ENCODE data around the gene ACTL7A. TPM values are rescaled to one million over a fixed set of nuclear protein-coding genes. Genes with fewer than 3 reads are reported as not detected.

ACTL7A gene
- polyA plus RNA-seq, 2 of the 4 experiments (the other 2 are of a cell fraction): not detected

DNA sequence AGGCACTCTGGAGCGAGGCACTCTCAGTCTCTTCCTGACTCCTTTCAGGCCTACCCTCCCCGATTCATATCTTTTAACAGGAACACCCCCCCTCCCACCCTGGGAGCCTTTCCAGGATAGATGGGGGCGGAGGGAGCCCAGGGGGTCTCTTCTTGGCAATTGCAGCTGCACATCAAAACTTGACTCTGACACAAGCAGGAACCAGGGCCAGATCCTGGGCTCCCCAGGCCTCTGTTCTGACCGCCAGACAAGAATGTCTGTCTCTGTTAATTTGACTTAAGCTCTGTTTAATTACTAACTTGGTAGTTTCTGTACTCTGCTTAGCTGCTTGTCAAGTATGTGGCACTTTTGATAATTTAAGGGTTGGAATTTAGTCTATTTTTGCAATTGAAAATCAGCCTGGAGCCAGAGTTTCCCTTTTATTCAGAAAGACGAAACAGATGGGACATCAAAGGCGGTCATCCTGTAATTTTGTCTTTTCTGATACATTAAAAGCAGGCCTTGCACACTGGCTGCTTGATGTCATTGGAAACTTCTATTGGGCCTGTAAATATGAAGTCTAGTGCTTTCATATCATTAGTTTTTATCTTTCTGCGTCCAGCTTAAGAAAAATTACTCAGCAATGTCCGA is 49.6 kb upstream of the ACTL7A start (continued):
- TF ChIP-seq, protein P1, sequence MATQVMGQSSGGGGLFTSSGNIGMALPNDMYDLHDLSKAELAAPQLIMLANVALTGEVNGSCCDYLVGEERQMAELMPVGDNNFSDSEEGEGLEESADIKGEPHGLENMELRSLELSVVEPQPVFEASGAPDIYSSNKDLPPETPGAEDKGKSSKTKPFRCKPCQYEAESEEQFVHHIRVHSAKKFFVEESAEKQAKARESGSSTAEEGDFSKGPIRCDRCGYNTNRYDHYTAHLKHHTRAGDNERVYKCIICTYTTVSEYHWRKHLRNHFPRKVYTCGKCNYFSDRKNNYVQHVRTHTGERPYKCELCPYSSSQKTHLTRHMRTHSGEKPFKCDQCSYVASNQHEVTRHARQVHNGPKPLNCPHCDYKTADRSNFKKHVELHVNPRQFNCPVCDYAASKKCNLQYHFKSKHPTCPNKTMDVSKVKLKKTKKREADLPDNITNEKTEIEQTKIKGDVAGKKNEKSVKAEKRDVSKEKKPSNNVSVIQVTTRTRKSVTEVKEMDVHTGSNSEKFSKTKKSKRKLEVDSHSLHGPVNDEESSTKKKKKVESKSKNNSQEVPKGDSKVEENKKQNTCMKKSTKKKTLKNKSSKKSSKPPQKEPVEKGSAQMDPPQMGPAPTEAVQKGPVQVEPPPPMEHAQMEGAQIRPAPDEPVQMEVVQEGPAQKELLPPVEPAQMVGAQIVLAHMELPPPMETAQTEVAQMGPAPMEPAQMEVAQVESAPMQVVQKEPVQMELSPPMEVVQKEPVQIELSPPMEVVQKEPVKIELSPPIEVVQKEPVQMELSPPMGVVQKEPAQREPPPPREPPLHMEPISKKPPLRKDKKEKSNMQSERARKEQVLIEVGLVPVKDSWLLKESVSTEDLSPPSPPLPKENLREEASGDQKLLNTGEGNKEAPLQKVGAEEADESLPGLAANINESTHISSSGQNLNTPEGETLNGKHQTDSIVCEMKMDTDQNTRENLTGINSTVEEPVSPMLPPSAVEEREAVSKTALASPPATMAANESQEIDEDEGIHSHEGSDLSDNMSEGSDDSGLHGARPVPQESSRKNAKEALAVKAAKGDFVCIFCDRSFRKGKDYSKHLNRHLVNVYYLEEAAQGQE (IDR thresholded peaks at IDR 0.05): no peak
- TF ChIP-seq KDM1A (IDR thresholded peaks at IDR 0.05; ENCODE audit: low read depth) (no peak), CHD4 (IDR thresholded peaks at IDR 0.05; ENCODE audit: borderline replicate concordance) (no peak)

DNA sequence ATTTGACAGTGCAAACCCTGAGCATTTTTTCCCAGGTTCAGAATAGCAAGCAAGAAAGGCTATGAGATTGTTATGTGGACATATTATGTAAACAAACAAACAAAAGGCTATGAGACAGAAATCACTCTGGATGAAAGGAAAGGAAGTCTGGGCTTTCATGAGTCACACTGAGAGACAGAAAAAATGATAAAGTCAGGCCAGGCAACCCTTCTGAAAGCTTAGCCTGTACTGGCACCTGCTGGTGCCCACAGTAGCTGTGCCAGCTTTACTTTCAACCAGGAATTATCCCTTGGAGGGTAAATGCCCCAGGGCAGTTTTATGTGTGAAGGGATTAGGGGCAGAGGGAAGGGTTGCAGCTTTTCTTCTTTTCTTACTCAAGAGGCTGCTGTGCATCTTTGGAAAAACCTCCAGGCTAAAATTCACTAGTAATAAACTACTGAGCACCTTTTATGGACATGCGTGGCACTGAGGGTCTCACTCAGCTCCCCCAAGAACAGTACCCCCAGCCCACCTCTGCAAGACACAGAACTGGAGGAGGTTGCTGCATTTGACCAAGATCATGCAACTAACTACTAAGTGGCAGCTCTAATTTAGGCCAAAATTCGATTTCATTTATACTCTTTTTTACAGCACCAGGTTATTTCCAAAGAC is 48.0 kb upstream of the ACTL7A start:
- ChIA-PET CTCF (interaction anchor here (0.5 to 4.0 kb wide), 21 partner anchors 9 to 1516 kb away, joined by 3 to 21 read pairs (median 4); no protein-coding TSS in a partner anchor), POLR2A (no interaction called here)
- no peak overlapping the region for H3K4me3 ChIP-seq
- H3K27ac ChIP-seq: no peak overlapping the region
- no peak for FAIRE-seq
- H3K9me3 ChIP-seq: no peaks in the 10 kb centered on the region
- peak overlapping the region; percentile 4; the same call in 1 of the 3 replicates for H3K4me2 ChIP-seq
- peaks cover 9% of the 10 kb centered on the region; the same call in 2 of the 3 replicates for H3K4me1 ChIP-seq
- peak; percentile 92 to 97 for ATAC-seq
- 50% methylated on average over 2 of the region's 2 CpGs for WGBS (ENCODE audit: missing lambda C conversion rate)
- DNase-seq (ENCODE audit: low read depth in 1 of 2, low spot score in 1 of 2): peak; percentile 57 to 63
- 0 out of 2 replicates have a peak, but pooled peaks have one; percentile 16 for TF ChIP-seq JUNB (IDR thresholded peaks at IDR 0.05)
- no peak for TF ChIP-seq CBX2 (IDR thresholded peaks at IDR 0.05; ENCODE audit: borderline replicate concordance, low read depth)
- TF ChIP-seq FOSL2 (IDR thresholded peaks at IDR 0.05): no peak
- peak; percentile 70; the same call in 1 of the 2 replicates for TF ChIP-seq FOSL2 (CRISPR knock-in tag; IDR thresholded peaks at IDR 0.05)
- TF ChIP-seq ZC3H11A (IDR thresholded peaks at IDR 0.05): no peak
- TF ChIP-seq, protein P2, sequence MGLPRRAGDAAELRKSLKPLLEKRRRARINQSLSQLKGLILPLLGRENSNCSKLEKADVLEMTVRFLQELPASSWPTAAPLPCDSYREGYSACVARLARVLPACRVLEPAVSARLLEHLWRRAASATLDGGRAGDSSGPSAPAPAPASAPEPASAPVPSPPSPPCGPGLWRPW (IDR thresholded peaks at IDR 0.05): no peak
- no peak for TF ChIP-seq POLR2AphosphoS2 (conservative IDR thresholded peaks at IDR 0.05; ENCODE audit: low read length)
- TF ChIP-seq HOXB5 (CRISPR knock-in tag; IDR thresholded peaks at IDR 0.05): no peak
- TF ChIP-seq KDM5A (IDR thresholded peaks at IDR 0.05): no peak
- TF ChIP-seq SMC3 (IDR thresholded peaks at IDR 0.05): peak; percentile 80
- no peak for TF ChIP-seq JUN (IDR thresholded peaks at IDR 0.05)
- no peak for TF ChIP-seq ZNF302 (CRISPR knock-in tag; IDR thresholded peaks at IDR 0.05)
- TF ChIP-seq, protein P3, sequence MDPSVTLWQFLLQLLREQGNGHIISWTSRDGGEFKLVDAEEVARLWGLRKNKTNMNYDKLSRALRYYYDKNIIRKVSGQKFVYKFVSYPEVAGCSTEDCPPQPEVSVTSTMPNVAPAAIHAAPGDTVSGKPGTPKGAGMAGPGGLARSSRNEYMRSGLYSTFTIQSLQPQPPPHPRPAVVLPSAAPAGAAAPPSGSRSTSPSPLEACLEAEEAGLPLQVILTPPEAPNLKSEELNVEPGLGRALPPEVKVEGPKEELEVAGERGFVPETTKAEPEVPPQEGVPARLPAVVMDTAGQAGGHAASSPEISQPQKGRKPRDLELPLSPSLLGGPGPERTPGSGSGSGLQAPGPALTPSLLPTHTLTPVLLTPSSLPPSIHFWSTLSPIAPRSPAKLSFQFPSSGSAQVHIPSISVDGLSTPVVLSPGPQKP (IDR thresholded peaks at IDR 0.05; ENCODE audit: low read depth, low read length): no peak
- no peak for TF ChIP-seq MAFK (IDR thresholded peaks at IDR 0.05; ENCODE audit: partially characterized antibody)
- TF ChIP-seq, protein P4, sequence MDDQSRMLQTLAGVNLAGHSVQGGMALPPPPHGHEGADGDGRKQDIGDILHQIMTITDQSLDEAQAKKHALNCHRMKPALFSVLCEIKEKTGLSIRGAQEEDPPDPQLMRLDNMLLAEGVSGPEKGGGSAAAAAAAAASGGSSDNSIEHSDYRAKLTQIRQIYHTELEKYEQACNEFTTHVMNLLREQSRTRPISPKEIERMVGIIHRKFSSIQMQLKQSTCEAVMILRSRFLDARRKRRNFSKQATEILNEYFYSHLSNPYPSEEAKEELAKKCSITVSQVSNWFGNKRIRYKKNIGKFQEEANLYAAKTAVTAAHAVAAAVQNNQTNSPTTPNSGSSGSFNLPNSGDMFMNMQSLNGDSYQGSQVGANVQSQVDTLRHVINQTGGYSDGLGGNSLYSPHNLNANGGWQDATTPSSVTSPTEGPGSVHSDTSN (IDR thresholded peaks at IDR 0.05): no peak
- TF ChIP-seq, protein P5, sequence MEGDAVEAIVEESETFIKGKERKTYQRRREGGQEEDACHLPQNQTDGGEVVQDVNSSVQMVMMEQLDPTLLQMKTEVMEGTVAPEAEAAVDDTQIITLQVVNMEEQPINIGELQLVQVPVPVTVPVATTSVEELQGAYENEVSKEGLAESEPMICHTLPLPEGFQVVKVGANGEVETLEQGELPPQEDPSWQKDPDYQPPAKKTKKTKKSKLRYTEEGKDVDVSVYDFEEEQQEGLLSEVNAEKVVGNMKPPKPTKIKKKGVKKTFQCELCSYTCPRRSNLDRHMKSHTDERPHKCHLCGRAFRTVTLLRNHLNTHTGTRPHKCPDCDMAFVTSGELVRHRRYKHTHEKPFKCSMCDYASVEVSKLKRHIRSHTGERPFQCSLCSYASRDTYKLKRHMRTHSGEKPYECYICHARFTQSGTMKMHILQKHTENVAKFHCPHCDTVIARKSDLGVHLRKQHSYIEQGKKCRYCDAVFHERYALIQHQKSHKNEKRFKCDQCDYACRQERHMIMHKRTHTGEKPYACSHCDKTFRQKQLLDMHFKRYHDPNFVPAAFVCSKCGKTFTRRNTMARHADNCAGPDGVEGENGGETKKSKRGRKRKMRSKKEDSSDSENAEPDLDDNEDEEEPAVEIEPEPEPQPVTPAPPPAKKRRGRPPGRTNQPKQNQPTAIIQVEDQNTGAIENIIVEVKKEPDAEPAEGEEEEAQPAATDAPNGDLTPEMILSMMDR (IDR thresholded peaks at IDR 0.05): peak; percentile 68
- no peak for TF ChIP-seq BHLHE40 (IDR thresholded peaks at IDR 0.05; ENCODE audit: low read depth, low read length)
- TF ChIP-seq, protein P6, sequence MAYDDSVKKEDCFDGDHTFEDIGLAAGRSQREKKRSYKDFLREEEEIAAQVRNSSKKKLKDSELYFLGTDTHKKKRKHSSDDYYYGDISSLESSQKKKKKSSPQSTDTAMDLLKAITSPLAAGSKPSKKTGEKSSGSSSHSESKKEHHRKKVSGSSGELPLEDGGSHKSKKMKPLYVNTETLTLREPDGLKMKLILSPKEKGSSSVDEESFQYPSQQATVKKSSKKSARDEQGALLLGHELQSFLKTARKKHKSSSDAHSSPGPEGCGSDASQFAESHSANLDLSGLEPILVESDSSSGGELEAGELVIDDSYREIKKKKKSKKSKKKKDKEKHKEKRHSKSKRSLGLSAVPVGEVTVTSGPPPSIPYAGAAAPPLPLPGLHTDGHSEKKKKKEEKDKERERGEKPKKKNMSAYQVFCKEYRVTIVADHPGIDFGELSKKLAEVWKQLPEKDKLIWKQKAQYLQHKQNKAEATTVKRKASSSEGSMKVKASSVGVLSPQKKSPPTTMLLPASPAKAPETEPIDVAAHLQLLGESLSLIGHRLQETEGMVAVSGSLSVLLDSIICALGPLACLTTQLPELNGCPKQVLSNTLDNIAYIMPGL (CRISPR knock-in tag; IDR thresholded peaks at IDR 0.05; ENCODE audit: borderline replicate concordance): no peak
- TF ChIP-seq ESRRA (IDR thresholded peaks at IDR 0.05; ENCODE audit: borderline replicate concordance, low read length): no peak
- no peak for TF ChIP-seq SREBF2 (IDR thresholded peaks at IDR 0.05)
- TF ChIP-seq ZFP36 (IDR thresholded peaks at IDR 0.05; ENCODE audit: borderline replicate concordance, partially characterized antibody): no peak
- TF ChIP-seq, protein P7, sequence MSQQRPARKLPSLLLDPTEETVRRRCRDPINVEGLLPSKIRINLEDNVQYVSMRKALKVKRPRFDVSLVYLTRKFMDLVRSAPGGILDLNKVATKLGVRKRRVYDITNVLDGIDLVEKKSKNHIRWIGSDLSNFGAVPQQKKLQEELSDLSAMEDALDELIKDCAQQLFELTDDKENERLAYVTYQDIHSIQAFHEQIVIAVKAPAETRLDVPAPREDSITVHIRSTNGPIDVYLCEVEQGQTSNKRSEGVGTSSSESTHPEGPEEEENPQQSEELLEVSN (IDR thresholded peaks at IDR 0.05; ENCODE audit: borderline replicate concordance, low read depth): no peak
- TF ChIP-seq CEBPB (IDR thresholded peaks at IDR 0.05): no peak
- TF ChIP-seq ZSCAN20 (CRISPR knock-in tag; IDR thresholded peaks at IDR 0.05): no peak
- no peak for TF ChIP-seq RARB (CRISPR knock-in tag; IDR thresholded peaks at IDR 0.05)

All from A549 (cell line).